Testis (tissue), 2 donors: ENCODE data around the gene CLVS2.

Experiments used
- POLR2A ChIP-seq: fragments of 450-650 bp; IDR thresholded peaks from one replicate; pipeline ENCODE4 v1.6.1; 2017; ENCODE audit warnings: antibody characterized with exemption, mild to moderate bottlenecking, moderate library complexity
- TF ChIP-seq, protein P1 (sequence below), 3 experiments: fragments of 450-650 bp in 2 of 3; fragments of 200-600 bp in 1 of 3; sonication (generic) in 1 of 3; IDR thresholded peaks; one replicate each; pipeline ENCODE4 v1.5.1; 2016 to 2019; ENCODE audit warnings: antibody characterized with exemption in 3 of 3, mild to moderate bottlenecking in 2 of 3, moderate library complexity in 1 of 3

DNA sequence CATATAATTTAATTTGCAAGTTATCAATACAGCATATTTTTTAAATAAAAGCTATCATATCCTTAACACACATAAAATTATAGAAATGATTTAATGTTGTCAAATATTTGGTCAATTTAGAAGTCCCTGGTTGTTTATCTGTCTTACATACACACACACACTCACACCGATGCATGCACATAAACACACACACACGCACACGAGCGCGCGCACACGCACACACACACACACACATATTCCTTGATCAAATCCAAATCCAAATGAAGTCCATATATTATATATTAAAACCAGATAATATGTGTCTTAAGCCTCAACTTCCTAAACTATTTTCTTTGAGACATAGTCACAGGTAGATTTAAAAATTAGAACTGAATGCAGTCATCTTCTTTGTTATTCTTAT lies 120.3 kb downstream of the CLVS2 start:
- TF ChIP-seq, protein P1, sequence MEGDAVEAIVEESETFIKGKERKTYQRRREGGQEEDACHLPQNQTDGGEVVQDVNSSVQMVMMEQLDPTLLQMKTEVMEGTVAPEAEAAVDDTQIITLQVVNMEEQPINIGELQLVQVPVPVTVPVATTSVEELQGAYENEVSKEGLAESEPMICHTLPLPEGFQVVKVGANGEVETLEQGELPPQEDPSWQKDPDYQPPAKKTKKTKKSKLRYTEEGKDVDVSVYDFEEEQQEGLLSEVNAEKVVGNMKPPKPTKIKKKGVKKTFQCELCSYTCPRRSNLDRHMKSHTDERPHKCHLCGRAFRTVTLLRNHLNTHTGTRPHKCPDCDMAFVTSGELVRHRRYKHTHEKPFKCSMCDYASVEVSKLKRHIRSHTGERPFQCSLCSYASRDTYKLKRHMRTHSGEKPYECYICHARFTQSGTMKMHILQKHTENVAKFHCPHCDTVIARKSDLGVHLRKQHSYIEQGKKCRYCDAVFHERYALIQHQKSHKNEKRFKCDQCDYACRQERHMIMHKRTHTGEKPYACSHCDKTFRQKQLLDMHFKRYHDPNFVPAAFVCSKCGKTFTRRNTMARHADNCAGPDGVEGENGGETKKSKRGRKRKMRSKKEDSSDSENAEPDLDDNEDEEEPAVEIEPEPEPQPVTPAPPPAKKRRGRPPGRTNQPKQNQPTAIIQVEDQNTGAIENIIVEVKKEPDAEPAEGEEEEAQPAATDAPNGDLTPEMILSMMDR (IDR thresholded peaks at IDR 0.05) = no peak
- no peak for TF ChIP-seq POLR2A
